Bronchial epithelial cell (primary cell): ENCODE data around the gene CD19. TPM values are rescaled to one million over a fixed set of nuclear protein-coding genes. Genes with fewer than 3 reads are reported as not detected.
"Not testable (repeated sequence)": the region's sequence is repeated elsewhere in the genome, so short reads cannot be mapped to it uniquely, and the experiment has no call there.

ENCODE experiments used
- DNase-seq: peaks from one replicate; pipeline ENCODE4 v3.0.0-alpha.2; 2010; ENCODE audit warnings: low read depth
- FAIRE-seq: peaks from 2 replicates; lab custom pipeline; 2011; peaks lifted over from hg19 to GRCh38; lab: Jason Lieb, UNC
- H3K27me3 ChIP-seq: 2 replicates; pipeline ENCODE4 v1.5.1; 2011; ENCODE audit warnings: low read length; ENCODE audit not compliant: control insufficient read depth, insufficient read depth
- H3K36me3 ChIP-seq: 2 replicates; pipeline ENCODE4 v1.5.1; 2011; ENCODE audit warnings: low read length; ENCODE audit not compliant: control insufficient read depth, insufficient read depth
- H3K4me3 ChIP-seq: 2 replicates; pipeline ENCODE4 v1.5.1; 2011; ENCODE audit warnings: mild to moderate bottlenecking, low read depth, low read length, control low read depth
- total RNA-seq: library from RNA; depleted of rRNA; stranded (reverse); fragments of >200 nt; gene quantifications from 2 replicates; pipeline ENCODE4 v1.2.1, GENCODE V29; 2014
- TF ChIP-seq, protein P1 (sequence below): IDR thresholded peaks from 2 replicates; pipeline ENCODE4 v1.5.1; 2011; ENCODE audit warnings: mild to moderate bottlenecking, moderate library complexity, low read length, control low read depth, inconsistent platforms; ENCODE audit not compliant: insufficient read depth, severe bottlenecking

The CD19 gene
- total RNA-seq: not detected in 2 replicates

DNA sequence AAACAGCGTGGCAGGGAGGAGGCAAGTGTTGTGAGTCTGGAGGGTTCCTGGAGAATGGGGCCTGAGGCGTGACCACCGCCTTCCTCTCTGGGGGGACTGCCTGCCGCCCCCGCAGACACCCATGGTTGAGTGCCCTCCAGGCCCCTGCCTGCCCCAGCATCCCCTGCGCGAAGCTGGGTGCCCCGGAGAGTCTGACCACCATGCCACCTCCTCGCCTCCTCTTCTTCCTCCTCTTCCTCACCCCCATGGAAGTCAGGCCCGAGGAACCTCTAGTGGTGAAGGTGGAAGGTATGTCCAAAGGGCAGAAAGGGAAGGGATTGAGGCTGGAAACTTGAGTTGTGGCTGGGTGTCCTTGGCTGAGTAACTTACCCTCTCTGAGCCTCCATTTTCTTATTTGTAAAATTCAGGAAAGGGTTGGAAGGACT is at the start of gene CD19:
Gene CD19 (plus strand): TSS at position 171 of the 425 bp plus-strand sequence. CDS start 30 bp downstream, at position 201.
- FAIRE-seq: no peak
- TF ChIP-seq, protein P1, sequence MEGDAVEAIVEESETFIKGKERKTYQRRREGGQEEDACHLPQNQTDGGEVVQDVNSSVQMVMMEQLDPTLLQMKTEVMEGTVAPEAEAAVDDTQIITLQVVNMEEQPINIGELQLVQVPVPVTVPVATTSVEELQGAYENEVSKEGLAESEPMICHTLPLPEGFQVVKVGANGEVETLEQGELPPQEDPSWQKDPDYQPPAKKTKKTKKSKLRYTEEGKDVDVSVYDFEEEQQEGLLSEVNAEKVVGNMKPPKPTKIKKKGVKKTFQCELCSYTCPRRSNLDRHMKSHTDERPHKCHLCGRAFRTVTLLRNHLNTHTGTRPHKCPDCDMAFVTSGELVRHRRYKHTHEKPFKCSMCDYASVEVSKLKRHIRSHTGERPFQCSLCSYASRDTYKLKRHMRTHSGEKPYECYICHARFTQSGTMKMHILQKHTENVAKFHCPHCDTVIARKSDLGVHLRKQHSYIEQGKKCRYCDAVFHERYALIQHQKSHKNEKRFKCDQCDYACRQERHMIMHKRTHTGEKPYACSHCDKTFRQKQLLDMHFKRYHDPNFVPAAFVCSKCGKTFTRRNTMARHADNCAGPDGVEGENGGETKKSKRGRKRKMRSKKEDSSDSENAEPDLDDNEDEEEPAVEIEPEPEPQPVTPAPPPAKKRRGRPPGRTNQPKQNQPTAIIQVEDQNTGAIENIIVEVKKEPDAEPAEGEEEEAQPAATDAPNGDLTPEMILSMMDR: no peak
- H3K4me3 ChIP-seq: no peak within 1 kb of the TSS
- no peaks in the 10 kb centered on the region for H3K36me3 ChIP-seq
- no peak for DNase-seq
- H3K27me3 ChIP-seq: no peaks in the 10 kb centered on the region

DNA sequence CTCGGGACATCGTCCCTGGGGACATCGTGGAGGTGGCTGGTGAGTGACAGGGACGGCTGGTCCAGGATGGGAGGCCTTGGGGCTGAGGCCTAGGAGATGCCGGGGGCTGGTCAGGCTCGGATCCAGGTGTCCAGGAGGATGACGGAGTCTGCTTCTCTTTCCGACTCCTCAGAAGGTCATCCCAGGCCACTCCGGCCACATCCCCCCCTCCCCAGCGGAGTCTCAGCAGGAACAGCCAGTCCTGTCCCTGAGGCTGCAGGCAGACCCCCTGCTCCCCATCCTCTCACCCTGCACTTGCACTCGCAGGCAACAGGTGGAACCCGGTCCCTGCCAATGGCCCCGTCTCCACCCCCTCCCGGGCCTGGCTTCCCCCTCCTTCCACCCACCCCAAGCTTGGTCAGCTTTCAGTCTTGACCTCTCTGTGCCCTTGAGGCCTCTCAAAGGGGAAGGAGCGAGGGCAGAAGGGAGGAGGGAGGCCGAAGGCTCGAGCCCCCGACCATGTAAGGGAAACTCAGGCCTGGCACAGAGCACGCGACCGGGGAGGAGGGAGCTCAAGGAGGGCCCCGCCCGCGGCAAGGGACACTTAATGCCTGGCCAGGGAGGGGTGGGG is 49.1 kb upstream of the CD19 start:
- H3K36me3 ChIP-seq: no peaks in the 10 kb centered on the region
- no peak overlapping the region for H3K4me3 ChIP-seq
- peaks cover 2% of the 10 kb centered on the region for H3K27me3 ChIP-seq
- TF ChIP-seq, protein P1: no peak
- DNase-seq (no peak), FAIRE-seq (no peak)

DNA sequence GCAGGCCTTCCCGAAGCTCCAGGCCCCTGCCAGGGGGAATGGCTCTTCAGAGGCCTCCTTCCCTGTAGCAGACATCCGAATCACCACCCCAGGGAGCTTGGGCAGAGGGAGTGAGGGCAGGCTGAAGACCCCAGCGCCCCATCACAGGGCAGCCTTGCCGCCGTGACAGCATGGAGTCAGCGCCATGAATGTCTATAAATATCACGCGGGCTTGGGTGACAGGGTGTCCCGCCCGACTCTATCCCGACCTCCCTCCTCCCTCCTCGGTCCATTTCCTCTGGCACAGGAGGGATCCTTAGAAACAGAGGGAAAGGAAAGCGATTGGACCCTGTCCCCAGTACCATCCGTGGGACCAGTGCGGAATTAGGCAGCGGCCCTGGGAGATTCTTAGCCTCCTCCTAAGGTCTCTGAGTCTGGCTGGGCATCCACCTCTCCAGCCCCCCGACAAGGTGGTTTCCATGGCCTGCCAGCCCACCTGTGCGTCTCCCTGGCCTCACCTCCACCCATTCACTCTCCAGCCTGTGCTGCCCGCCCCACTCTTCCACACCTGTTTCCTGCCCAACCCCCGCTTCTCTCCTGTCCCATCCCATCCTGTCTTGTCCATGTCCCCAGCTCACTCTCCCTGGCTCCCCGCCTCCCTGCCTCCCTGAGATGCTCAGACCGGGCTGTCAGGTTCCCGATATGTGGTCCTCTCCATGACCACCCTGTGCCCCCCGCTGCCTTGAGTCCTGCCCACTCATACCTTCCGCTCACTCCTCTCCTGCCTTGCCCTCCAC is 48.4 kb upstream of the CD19 start:
- no peak overlapping the region for H3K4me3 ChIP-seq
- peaks cover 2% of the 10 kb centered on the region for H3K27me3 ChIP-seq
- FAIRE-seq (no peak), DNase-seq (no peak)
- no peaks in the 10 kb centered on the region for H3K36me3 ChIP-seq
- TF ChIP-seq, protein P1: no peak

DNA sequence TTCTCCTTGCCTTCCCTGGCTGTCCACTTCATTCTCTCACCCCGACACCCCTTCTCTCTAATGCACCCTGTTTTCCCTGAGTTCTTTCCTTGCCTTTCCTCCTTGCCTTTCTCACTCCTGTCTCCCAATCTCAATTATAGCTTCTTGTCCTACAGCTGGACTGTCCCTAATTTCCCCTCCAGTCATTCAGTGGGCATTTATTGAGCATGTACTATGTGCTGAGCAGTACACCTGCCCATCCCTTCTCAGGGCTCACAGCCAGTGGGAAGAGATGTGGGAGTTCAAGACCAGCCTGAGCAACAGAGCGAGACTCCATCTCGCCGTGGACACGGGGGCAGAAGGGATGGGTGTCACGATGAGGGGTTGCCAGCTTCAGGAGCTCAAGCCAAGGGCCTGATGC is 47.7 kb upstream of the CD19 start:
- H3K27me3 ChIP-seq: peaks cover 2% of the 10 kb centered on the region
- H3K36me3 ChIP-seq: no peaks in the 10 kb centered on the region
- TF ChIP-seq, protein P1: no peak
- FAIRE-seq: no peak
- no peak overlapping the region for H3K4me3 ChIP-seq
- DNase-seq: no peak

DNA sequence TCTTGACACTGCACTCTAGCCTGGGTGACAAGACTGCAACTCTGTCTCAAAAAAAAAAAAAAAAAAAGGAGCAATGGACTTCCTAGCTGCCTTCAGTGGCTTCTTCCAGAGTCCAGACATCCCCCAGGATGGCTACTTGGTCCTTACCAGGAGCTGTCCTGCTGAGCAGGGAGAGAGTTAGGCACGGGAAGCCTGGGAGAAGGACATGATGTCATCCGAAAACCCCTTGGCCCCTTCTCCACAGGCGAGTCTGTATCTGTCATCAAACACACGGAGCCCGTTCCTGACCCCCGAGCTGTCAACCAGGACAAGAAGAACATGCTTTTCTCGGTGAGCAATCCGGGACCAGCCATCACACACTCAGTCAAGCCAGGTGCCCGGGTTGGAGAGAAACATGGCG is 44.8 kb upstream of the CD19 start:
- TF ChIP-seq, protein P1: no peak
- H3K27me3 ChIP-seq: no peaks in the 10 kb centered on the region
- DNase-seq (no peak), FAIRE-seq (no peak)
- no peak overlapping the region for H3K4me3 ChIP-seq
- no peaks in the 10 kb centered on the region for H3K36me3 ChIP-seq

DNA sequence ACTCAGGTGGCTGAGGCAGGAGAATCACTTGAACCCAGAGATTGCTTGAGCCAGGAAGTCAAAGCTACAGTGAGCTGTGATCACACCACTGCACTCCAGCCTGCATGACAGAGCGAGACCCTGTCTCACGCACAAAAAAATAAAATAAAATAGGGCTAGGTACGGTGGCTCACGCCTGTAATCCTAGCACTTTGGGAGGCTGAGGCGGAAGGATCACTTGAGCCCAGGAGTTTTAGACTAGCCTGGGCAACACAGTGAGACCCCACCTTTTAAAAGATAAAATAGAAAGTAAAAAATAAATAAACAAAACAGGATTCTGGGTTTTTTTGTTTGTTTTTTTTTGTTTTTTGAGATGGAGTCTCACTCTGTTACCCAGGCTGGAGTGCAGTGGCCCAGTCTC is 41.4 kb upstream of the CD19 start:
- H3K36me3 ChIP-seq, H3K27me3 ChIP-seq, FAIRE-seq, DNase-seq, H3K4me3 ChIP-seq: not testable (repeated sequence)
